SK-N-SH (cell line): Measurements from ENCODE around the gene MYO1C. TPM values are rescaled to one million over a fixed set of nuclear protein-coding genes. Genes with fewer than 3 reads are reported as not detected.

Experiments used
- CTCF ChIA-PET: fragments of 300-600, 350-600 bp; formaldehyde crosslinking; extraction: SDS; loops from one replicate; lab custom pipeline; 2021; lab: Yijun Ruan, JAX
- POLR2A ChIA-PET: fragments of 350-600 bp; sonication (Branson Sonifier 250); formaldehyde crosslinking; extraction: SDS; loops from one replicate; lab custom pipeline; 2020; ENCODE audit warnings: antibody characterized with exemption, inconsistent platforms; lab: Yijun Ruan, JAX
- DNase-seq: peaks from one replicate; pipeline ENCODE4 v3.0.0; 2012
- H2AFZ ChIP-seq: fragments of 200-600 bp; sonication (generic); 2 replicates; pipeline ENCODE4 v1.8.1; 2016; ENCODE audit warnings: antibody characterized with exemption, mild to moderate bottlenecking, low read depth
- H3F3A ChIP-seq: fragments of 200-600 bp; sonication (generic); replicated peaks from 2 replicates; pipeline ENCODE3; 2016; ENCODE audit warnings: antibody characterized with exemption, mild to moderate bottlenecking; ENCODE audit not compliant: insufficient read depth
- H3K27ac ChIP-seq, 2 experiments: fragments of 200-500 bp in 1 of 2; fragments of 200-600 bp in 1 of 2; sonication (Bioruptor generic) in 1 of 2; sonication (generic), shearing (Covaris generic) in 1 of 2; 2 replicates each; pipeline versions ENCODE4 v1.5.1 to v1.6.1; 2014 to 2016; ENCODE audit warnings: low read depth in 2 of 2, inconsistent platforms in 1 of 2, low read length in 1 of 2, mild to moderate bottlenecking in 1 of 2, mixed read lengths in 1 of 2
- H3K27me3 ChIP-seq: fragments of 200-600 bp; sonication (generic), shearing (Covaris generic); 2 replicates; pipeline ENCODE4 v1.6.1; 2016; ENCODE audit warnings: mixed run types; ENCODE audit not compliant: insufficient read depth
- H3K36me3 ChIP-seq, 2 experiments: fragments of 200-500 bp in 1 of 2; fragments of 200-600 bp in 1 of 2; sonication (Bioruptor generic) in 1 of 2; sonication (generic) in 1 of 2; replicated peaks in 1 of 2; 2 replicates each; pipeline versions ENCODE3 to v1.5.1; 2014 to 2016; ENCODE audit warnings: low read length in 1 of 2, mild to moderate bottlenecking in 1 of 2; ENCODE audit not compliant: insufficient read depth in 2 of 2, control insufficient read depth in 1 of 2
- H3K4me1 ChIP-seq, 2 experiments: fragments of 200-500 bp in 1 of 2; fragments of 200-600 bp in 1 of 2; sonication (Bioruptor generic) in 1 of 2; sonication (generic), shearing (Covaris generic) in 1 of 2; 2 replicates each; pipeline versions ENCODE4 v1.5.1 to v1.6.1; 2014 to 2016; ENCODE audit warnings: low read depth in 1 of 2, low read length in 1 of 2, mixed run types in 1 of 2; ENCODE audit not compliant: insufficient read depth in 2 of 2, control insufficient read depth in 1 of 2
- H3K4me2 ChIP-seq: fragments of 200-600 bp; sonication (generic), shearing (Covaris generic); 2 replicates; pipeline ENCODE4 v1.6.1; 2017; ENCODE audit warnings: mixed run types
- H3K4me3 ChIP-seq, 2 experiments: fragments of 200-500 bp in 1 of 2; fragments of 200-600 bp in 1 of 2; sonication (Bioruptor generic) in 1 of 2; sonication (generic), shearing (Covaris generic) in 1 of 2; 2 replicates each; pipeline versions ENCODE4 v1.5.1 to v1.8.1; 2014 to 2016; ENCODE audit warnings: low read depth in 2 of 2, inconsistent platforms in 1 of 2, low read length in 1 of 2, mild to moderate bottlenecking in 1 of 2, mixed read lengths in 1 of 2, moderate library complexity in 1 of 2
- H3K79me2 ChIP-seq: fragments of 200-600 bp; sonication (generic); 2 replicates; pipeline ENCODE4 v1.8.1; 2017; ENCODE audit warnings: mild to moderate bottlenecking; ENCODE audit not compliant: insufficient read depth
- H3K9ac ChIP-seq: fragments of 200-600 bp; sonication (generic); 2 replicates; pipeline ENCODE4 v1.6.1; 2017; ENCODE audit warnings: mixed run types
- H3K9me2 ChIP-seq: fragments of 200-600 bp; sonication (generic); 2 replicates; pipeline ENCODE4 v1.6.1; 2017; ENCODE audit warnings: mixed run types
- H3K9me3 ChIP-seq: fragments of 200-600 bp; sonication (generic); 2 replicates; pipeline ENCODE4 v1.6.1; 2017; ENCODE audit warnings: mixed run types, mild to moderate bottlenecking, moderate library complexity
- H4K20me1 ChIP-seq: fragments of 200-600 bp; sonication (generic); 2 replicates; pipeline ENCODE4 v1.6.1; 2017; ENCODE audit warnings: mild to moderate bottlenecking, mixed run types; ENCODE audit not compliant: insufficient read depth
- CHD2 ChIP-seq: fragments of 150-350 bp; IDR thresholded peaks from 2 replicates; pipeline ENCODE4 v1.6.1; 2018; ENCODE audit warnings: low read length; ENCODE audit not compliant: partially characterized antibody
- ELF1 ChIP-seq: IDR thresholded peaks from 2 replicates; pipeline ENCODE4 v1.4.0; 2012
- EP300 ChIP-seq, 2 experiments: IDR thresholded peaks; 2 replicates each; pipeline versions ENCODE4 v1.4.0 to v1.6.1; 2012; ENCODE audit warnings: borderline replicate concordance in 1 of 2, low read depth in 1 of 2, low read length in 1 of 2
- EZH2phosphoT487 ChIP-seq: fragments of 200-600 bp; sonication (generic); IDR thresholded peaks from 2 replicates; pipeline ENCODE4 v1.6.1; 2017; ENCODE audit warnings: low read depth, mixed run types, mild to moderate bottlenecking, antibody characterized with exemption, moderate library complexity, borderline replicate concordance
- FOSL2 ChIP-seq: IDR thresholded peaks from 2 replicates; pipeline ENCODE4 v1.4.0; 2012; ENCODE audit warnings: low read depth, mild to moderate bottlenecking, moderate library complexity, borderline replicate concordance
- FOXJ3 ChIP-seq: sonication (generic); formaldehyde crosslinking; IDR thresholded peaks from 2 replicates; pipeline ENCODE4 v1.5.1; 2020; ENCODE audit warnings: mild to moderate bottlenecking, missing genetic modification reagents
- GATA2 ChIP-seq: sonication (generic); formaldehyde crosslinking; IDR thresholded peaks from 2 replicates; pipeline ENCODE4 v1.5.0; 2020; ENCODE audit warnings: mild to moderate bottlenecking, missing genetic modification reagents
- JUND ChIP-seq: IDR thresholded peaks from 2 replicates; pipeline ENCODE4 v1.4.0; 2012
- MEF2A ChIP-seq: IDR thresholded peaks from 2 replicates; pipeline ENCODE4 v1.4.0; 2012; ENCODE audit warnings: low read depth, borderline replicate concordance
- MXI1 ChIP-seq: IDR thresholded peaks from 2 replicates; pipeline ENCODE4 v1.6.1; 2012; ENCODE audit warnings: mild to moderate bottlenecking, low read depth, low read length, improper control_type of control experiment
- NFIC ChIP-seq: IDR thresholded peaks from 2 replicates; pipeline ENCODE4 v1.4.0; 2012; ENCODE audit warnings: borderline replicate concordance
- NRF1 ChIP-seq: IDR thresholded peaks from 2 replicates; pipeline ENCODE4 v1.6.1; 2012; ENCODE audit warnings: low read depth, mild to moderate bottlenecking, low read length
- RAD21 ChIP-seq: IDR thresholded peaks from 2 replicates; pipeline ENCODE4 v1.6.1; 2012; ENCODE audit warnings: mild to moderate bottlenecking, low read length
- SIN3A ChIP-seq: IDR thresholded peaks from 2 replicates; pipeline ENCODE4 v1.6.1; 2012; ENCODE audit warnings: low read depth, mild to moderate bottlenecking, low read length, moderate library complexity, borderline replicate concordance
- TEAD4 ChIP-seq: IDR thresholded peaks from 2 replicates; pipeline ENCODE4 v1.4.0; 2012; ENCODE audit warnings: mild to moderate bottlenecking, borderline replicate concordance; ENCODE audit not compliant: insufficient read depth
- WGBS: methylation state at CpG from one replicate; pipeline ENCODE4 v1.1.6; 2017; ENCODE audit warnings: low lambda C conversion rate; 5-methylcytosine and 5-hydroxymethylcytosine counted together
- polyA plus RNA-seq, 3 experiments: library from polyadenylated mRNA; depleted of rRNA; stranded (reverse); fragments of >200 nt; gene quantifications; 2 replicates each; pipeline ENCODE4 v1.2.3, GENCODE V29; 2012
- TF ChIP-seq, protein P1 (sequence below): fragments of 150-350 bp; IDR thresholded peaks from 2 replicates; pipeline ENCODE4 v1.6.1; 2016; ENCODE audit warnings: mild to moderate bottlenecking, low read depth, low read length
- TF ChIP-seq, protein P2 (sequence below): IDR thresholded peaks from 2 replicates; pipeline ENCODE4 v1.6.1; 2012; ENCODE audit warnings: mild to moderate bottlenecking, low read depth, low read length, moderate library complexity
- TF ChIP-seq, protein P3 (sequence below): fragments of 200-600 bp; sonication (generic); IDR thresholded peaks from 2 replicates; pipeline ENCODE4 v1.6.1; 2017; ENCODE audit warnings: antibody characterized with exemption, mild to moderate bottlenecking, moderate library complexity
- TF ChIP-seq, protein P4 (sequence below): IDR thresholded peaks from 2 replicates; pipeline ENCODE4 v1.4.0; 2012; ENCODE audit warnings: low read depth, borderline replicate concordance

MYO1C gene
- polyA plus RNA-seq, 1 of the 3 experiments (the other 2 are of a cell fraction), result 102 TPM

DNA sequence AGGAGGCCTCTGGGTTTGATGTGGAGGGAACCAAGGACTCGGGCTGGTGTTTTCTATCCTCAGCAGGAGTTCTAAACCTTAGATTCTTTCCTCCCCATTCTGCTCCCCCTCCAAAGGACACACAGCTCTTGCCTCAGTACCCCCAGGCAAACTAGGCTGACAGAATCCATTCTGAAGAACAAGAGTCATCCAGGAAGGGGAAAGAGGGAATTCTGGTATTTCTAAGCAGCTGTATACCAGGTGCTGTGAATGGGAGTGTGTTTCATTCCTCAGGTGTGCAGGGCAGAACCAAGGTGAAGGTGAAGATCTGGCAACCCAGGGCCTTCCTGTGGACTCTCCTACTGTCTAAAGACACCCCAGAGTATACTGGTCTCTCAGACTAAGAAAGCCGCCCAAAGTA is 19.9 kb upstream of the MYO1C start (continued):
- TF ChIP-seq EP300 (IDR thresholded peaks at IDR 0.05; ENCODE audit: borderline replicate concordance in 1 of 2, low read depth in 1 of 2, low read length in 1 of 2) (no peak), ELF1 (no peak), MEF2A (no peak), NFIC (no peak), FOXJ3 (CRISPR knock-in tag) (no peak), GATA2 (no peak), MXI1 (no peak), JUND (no peak), EZH2phosphoT487 (no peak)

DNA sequence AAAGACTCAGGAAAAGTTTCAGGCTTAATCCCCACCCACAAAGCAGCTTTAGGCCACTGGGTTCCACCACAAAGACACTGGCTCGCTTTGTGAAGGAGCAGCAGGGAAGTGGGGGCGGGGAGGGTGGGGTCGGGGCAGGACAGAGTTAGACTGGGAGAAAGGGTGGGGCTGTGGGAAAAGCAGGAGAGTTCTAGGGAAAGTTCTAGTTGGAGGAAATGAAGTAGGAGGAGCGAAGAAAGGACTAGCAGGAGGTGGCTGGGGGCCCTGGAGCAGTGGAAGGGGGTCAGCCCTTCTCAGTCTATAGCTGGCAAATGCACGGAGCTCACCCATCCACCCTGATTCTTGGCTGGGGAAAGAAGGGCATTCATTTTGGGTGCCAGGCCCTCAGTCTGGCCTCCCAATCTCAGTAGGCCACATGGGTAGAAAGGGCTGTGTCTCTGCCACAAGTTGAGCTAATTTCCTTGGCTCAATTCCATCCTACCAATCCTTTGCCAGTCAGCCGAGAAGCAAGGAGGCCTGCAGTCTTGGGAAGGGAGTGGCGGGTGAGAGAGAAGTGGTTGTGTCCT is 19.4 kb upstream of the MYO1C start:
- no peaks in the 10 kb centered on the region for H3K9me2 ChIP-seq
- H3K9me3 ChIP-seq, result no peaks in the 10 kb centered on the region
- TF ChIP-seq EP300 (IDR thresholded peaks at IDR 0.05; ENCODE audit: borderline replicate concordance in 1 of 2, low read depth in 1 of 2, low read length in 1 of 2) (no peak), ELF1 (no peak), RAD21 (no peak), FOSL2 (no peak), TEAD4 (no peak), NRF1 (no peak), CHD2 (no peak), SIN3A (no peak), JUND (no peak), MXI1 (no peak)
- TF ChIP-seq, protein P1, sequence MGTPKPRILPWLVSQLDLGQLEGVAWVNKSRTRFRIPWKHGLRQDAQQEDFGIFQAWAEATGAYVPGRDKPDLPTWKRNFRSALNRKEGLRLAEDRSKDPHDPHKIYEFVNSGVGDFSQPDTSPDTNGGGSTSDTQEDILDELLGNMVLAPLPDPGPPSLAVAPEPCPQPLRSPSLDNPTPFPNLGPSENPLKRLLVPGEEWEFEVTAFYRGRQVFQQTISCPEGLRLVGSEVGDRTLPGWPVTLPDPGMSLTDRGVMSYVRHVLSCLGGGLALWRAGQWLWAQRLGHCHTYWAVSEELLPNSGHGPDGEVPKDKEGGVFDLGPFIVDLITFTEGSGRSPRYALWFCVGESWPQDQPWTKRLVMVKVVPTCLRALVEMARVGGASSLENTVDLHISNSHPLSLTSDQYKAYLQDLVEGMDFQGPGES, result no peak
- TF ChIP-seq, protein P2, sequence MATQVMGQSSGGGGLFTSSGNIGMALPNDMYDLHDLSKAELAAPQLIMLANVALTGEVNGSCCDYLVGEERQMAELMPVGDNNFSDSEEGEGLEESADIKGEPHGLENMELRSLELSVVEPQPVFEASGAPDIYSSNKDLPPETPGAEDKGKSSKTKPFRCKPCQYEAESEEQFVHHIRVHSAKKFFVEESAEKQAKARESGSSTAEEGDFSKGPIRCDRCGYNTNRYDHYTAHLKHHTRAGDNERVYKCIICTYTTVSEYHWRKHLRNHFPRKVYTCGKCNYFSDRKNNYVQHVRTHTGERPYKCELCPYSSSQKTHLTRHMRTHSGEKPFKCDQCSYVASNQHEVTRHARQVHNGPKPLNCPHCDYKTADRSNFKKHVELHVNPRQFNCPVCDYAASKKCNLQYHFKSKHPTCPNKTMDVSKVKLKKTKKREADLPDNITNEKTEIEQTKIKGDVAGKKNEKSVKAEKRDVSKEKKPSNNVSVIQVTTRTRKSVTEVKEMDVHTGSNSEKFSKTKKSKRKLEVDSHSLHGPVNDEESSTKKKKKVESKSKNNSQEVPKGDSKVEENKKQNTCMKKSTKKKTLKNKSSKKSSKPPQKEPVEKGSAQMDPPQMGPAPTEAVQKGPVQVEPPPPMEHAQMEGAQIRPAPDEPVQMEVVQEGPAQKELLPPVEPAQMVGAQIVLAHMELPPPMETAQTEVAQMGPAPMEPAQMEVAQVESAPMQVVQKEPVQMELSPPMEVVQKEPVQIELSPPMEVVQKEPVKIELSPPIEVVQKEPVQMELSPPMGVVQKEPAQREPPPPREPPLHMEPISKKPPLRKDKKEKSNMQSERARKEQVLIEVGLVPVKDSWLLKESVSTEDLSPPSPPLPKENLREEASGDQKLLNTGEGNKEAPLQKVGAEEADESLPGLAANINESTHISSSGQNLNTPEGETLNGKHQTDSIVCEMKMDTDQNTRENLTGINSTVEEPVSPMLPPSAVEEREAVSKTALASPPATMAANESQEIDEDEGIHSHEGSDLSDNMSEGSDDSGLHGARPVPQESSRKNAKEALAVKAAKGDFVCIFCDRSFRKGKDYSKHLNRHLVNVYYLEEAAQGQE, result no peak
- TF ChIP-seq, protein P3, sequence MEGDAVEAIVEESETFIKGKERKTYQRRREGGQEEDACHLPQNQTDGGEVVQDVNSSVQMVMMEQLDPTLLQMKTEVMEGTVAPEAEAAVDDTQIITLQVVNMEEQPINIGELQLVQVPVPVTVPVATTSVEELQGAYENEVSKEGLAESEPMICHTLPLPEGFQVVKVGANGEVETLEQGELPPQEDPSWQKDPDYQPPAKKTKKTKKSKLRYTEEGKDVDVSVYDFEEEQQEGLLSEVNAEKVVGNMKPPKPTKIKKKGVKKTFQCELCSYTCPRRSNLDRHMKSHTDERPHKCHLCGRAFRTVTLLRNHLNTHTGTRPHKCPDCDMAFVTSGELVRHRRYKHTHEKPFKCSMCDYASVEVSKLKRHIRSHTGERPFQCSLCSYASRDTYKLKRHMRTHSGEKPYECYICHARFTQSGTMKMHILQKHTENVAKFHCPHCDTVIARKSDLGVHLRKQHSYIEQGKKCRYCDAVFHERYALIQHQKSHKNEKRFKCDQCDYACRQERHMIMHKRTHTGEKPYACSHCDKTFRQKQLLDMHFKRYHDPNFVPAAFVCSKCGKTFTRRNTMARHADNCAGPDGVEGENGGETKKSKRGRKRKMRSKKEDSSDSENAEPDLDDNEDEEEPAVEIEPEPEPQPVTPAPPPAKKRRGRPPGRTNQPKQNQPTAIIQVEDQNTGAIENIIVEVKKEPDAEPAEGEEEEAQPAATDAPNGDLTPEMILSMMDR, result no peak
- TF ChIP-seq, protein P4, sequence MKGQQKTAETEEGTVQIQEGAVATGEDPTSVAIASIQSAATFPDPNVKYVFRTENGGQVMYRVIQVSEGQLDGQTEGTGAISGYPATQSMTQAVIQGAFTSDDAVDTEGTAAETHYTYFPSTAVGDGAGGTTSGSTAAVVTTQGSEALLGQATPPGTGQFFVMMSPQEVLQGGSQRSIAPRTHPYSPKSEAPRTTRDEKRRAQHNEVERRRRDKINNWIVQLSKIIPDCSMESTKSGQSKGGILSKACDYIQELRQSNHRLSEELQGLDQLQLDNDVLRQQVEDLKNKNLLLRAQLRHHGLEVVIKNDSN, result no peak
- no peak overlapping the region for H3K27ac ChIP-seq
- H3K4me2 ChIP-seq, result no peak overlapping the region
- H3K4me1 ChIP-seq, result peaks cover 0 to 10% of the 10 kb centered on the region in 2 experiments; a peak in 2 of 4 replicates
- DNase-seq, result no peak
- H3K36me3 ChIP-seq, result peaks cover 9 to 38% of the 10 kb centered on the region in 2 experiments
- H3F3A ChIP-seq, result peaks cover 9% of the 10 kb centered on the region
- no peaks in the 10 kb centered on the region for H3K27me3 ChIP-seq
- ChIA-PET CTCF (no interaction called here), POLR2A (interaction anchor here (1.7 kb wide), 1 partner anchor 13 kb away, joined by 5 read pairs; no protein-coding TSS in a partner anchor)
- H3K79me2 ChIP-seq, result peaks cover 23% of the 10 kb centered on the region
- no peak overlapping the region for H2AFZ ChIP-seq
- H3K9ac ChIP-seq, result no peak overlapping the region
- WGBS, result 93% methylated on average over 7 of the region's 7 CpGs
- no peak overlapping the region for H3K4me3 ChIP-seq
- no peaks in the 10 kb centered on the region for H4K20me1 ChIP-seq
